Activated CD4-positive, CD25-positive, alpha-beta regulatory T cell treated with anti-CD3 and anti-CD28 coated beads, Interleukin-2, amount 50 U/mL, for 24 hours (primary cell): ENCODE measurements around the gene METTL26.

Experiments used
- ATAC-seq, 2 donors: fragments of 150-1000 bp; cut with Tn5 transposase; one replicate each; pipeline ENCODE4 v1.10.0; 2021; ENCODE audit warnings: mild to moderate bottlenecking in 1 of 2, moderate library complexity in 1 of 2

METTL26 gene

DNA sequence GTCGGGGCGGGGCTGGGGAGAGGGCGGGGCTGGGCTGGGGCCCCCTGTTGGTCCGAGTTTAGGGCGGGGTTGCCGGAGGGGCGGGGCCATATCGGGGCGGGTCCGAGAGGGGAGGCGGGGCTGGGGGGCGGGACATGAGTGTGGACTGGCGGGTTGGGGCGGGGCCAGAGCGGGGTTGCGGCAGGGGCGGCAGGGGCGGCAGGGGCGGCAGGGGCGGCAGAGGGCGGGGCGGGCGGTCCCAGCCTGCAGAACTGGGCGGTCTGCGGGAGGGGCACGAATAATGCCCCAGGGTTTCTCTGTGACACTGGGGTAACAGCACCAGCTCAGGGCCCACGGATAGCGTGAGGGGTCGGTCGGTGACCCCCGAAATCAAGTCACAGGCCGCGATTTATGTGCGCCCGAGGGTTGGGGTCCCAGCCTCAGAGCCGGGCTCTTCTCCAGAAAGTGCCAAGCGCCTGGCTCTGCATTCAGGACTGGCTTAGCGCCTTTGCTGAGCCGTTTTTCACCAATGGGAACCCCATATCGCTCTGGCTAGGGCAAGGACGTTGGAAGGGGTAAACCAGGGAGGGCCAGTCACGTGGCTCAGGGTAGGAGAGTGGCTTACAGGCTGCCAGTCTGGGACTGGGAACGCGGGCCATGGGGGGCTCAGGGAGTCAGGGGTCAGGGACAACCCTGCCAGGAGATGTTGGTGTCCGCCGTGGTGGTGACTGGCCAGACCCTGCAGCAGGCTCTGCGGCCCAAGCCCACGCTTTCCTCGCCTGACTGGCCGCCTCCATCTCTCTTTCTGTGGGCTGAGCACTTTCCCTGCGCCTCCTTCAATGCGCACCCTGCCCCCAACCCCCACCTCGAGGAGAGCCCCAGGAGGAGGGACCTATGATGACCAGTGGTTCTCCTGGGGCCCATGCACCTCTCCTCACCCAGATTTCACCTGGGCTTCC lies 1.2 kb upstream of the METTL26 start:
- ATAC-seq = peak in 1 of 2 donors; percentile 37

- no peak for ATAC-seq
Measured at GRCh38 chr16:635573-636205, 416 bp downstream of the METTL26 start.

GRCh38 chr16:634996-635395 lies 1.1 kb downstream of the METTL26 start:
- no peak for ATAC-seq

- ATAC-seq = no peak
Measured at GRCh38 chr16:634051-634670, 1.9 kb downstream of the METTL26 start.

DNA sequence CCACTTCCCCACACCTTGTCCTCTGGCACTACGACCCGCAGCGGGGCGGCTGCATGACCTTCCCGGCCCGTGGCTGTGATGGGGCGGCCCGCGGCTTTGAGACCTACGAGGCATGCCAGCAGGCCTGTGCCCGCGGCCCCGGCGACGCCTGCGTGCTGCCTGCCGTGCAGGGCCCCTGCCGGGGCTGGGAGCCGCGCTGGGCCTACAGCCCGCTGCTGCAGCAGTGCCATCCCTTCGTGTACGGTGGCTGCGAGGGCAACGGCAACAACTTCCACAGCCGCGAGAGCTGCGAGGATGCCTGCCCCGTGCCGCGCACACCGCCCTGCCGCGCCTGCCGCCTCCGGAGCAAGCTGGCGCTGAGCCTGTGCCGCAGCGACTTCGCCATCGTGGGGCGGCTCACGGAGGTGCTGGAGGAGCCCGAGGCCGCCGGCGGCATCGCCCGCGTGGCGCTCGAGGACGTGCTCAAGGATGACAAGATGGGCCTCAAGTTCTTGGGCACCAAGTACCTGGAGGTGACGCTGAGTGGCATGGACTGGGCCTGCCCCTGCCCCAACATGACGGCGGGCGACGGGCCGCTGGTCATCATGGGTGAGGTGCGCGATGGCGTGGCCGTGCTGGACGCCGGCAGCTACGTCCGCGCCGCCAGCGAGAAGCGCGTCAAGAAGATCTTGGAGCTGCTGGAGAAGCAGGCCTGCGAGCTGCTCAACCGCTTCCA lies 2.6 kb downstream of the METTL26 start:
- ATAC-seq = no peak

GRCh38 chr16:632486-633335 lies 3.4 kb downstream of the METTL26 start:
- no peak for ATAC-seq

GRCh38 chr16:631808-632358 lies 4.2 kb downstream of the METTL26 start:
- ATAC-seq = no peak

GRCh38 chr16:630815-631405 lies 5.2 kb downstream of the METTL26 start, which contains the start of gene WFIKKN1:
TSS of gene WFIKKN1 (plus strand) at chr16:630985. CDS start at chr16:631254, 269 bp downstream.
- no peak for ATAC-seq

DNA sequence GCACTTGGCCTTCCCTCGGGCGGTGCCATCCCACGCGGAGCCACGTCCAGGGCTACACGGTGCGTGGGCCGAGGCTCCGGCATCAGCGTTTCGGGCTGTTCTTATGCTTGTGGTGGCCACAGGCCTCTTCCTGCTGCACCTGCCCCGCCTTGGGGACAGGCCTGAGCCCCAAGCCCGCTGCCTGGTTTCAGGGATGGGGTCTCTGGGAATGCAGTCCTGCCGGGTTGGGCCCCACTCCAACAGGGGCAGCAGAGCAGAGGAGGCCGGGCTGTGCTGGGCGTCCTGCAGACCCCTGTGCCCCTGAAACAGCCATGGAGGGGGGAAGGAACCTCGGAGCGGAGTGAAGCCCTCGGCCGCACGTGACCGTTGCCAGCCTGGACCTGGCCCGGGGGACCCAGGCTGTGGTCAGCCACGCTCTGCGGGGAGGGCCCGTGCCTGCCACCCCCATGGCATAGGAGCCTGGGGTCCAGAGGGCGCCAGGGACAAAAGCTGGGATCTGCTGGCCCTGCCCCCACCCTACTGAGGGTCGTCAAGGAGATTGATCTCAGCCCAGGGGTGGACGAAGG lies 5.8 kb downstream of the METTL26 start:
- ATAC-seq = no peak

DNA sequence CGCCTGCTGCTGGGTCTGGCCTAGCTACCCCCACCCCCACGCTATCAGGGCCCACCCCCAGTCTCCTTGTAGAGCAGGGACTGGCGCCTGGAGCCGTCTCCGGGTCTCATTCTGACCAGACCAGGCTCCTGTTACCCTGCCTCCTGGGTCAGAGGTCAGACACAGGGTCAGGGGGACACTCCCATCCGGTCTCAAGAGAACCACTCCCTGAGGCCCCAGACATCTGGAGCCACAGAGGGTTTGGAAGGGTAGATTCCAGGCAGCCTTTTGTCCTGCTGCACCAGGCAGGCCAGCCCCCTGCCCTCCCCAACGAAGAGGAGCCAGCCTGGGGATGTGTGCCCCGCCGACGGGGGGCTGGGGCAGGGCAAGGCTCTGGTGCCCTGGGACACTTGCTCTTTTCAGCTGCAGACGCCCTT lies 6.3 kb downstream of the METTL26 start:
- no peak for ATAC-seq

DNA sequence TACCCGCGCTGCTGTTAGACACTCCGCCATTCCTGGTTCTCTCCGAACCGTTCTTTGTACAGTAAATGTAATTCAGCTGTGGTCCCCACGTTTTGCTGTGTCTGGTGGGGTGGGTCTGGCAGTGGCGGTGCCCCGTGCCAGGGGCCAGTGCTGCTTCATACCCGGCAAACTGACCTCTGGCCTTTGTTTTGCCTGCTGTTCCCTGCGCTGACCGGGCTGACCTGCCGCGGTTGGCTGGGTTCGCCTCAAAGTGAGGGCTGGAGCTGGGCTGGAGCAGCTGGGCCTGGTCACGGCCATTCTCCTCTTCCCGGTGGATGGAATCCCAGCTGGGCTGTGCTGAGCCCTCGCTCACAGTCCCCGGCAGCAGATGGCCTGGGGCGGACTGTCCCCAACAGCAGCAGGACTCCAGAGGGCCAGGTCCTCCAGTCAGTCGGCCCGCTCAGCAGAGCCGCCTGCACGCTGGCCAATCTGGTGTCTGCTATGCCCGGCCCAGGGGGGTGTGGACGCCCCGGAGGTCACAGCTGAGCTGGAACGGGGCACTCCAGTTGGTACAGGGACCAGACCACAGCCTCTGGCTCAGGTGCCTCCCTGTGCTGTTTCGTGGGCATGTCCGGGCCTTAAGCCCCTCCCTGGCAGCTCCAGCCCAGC lies 6.8 kb downstream of the METTL26 start:
- no peak for ATAC-seq

GRCh38 chr16:628321-629061 lies 7.6 kb downstream of the METTL26 start:
- ATAC-seq = no peak

- ATAC-seq = no peak
Measured at GRCh38 chr16:627454-628239, 8.5 kb downstream of the METTL26 start.

DNA sequence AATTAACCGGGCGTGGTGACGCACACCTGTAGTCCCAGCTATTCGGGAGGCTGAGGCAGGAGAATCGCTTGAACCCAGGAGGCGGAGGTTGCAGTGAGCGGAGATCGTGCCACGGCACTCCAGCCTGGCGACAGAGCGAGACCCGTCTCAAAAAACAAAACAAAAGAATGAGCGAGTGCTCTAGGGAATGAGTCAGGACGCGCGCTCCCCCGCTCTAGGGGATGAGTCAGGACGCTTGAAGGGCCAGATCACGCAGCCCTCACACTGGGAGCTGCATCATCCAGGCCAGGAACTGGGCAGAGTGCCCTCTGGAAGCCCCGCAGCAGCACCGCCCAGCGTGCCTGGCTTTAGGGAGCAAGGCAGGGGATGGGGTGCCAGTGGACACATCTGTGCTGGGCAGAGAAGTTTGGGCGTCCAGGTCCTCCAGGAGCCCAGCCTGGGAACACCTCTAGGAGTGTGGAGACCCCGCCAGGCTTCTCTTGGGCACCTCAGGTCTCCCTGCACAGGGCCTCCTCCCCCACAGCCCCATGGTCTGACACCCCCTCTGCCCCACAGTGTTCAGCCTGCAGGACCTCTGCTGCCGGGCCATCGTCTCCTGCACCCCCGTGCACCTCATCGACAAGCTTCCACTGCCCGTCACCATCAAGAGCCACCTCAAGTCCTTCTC lies 9.2 kb downstream of the METTL26 start:
- ATAC-seq = no peak

- no peak for ATAC-seq
Measured at GRCh38 chr16:625977-626765, 9.9 kb downstream of the METTL26 start.

GRCh38 chr16:625117-625976 lies 10.8 kb downstream of the METTL26 start:
- ATAC-seq = no peak
